Activated T-helper 1 cell treated with anti-CD3 and anti-CD28 coated beads, Interleukin-2, amount 50 U/mL, for 16 hours (primary cell): ENCODE results near the gene PCDHAC2.

ENCODE experiments used
- DNase-seq, 2 donors: peaks; one replicate each; pipeline ENCODE4 v3.0.0-alpha.2; 2020; ENCODE audit warnings: low read depth in 1 of 2, low spot score in 1 of 2

The PCDHAC2 gene

GRCh38 chr5:140966293-140967225 is at the start of gene PCDHAC2:
Gene PCDHAC2, plus strand, starts transcription at chr5:140966476. Its CDS starts 291 bp downstream, at chr5:140966767.
- no peak for DNase-seq

GRCh38 chr5:140923601-140924000 is 42.7 kb upstream of the PCDHAC2 start:
- no peak for DNase-seq

- no peak for DNase-seq
Measured at GRCh38 chr5:140925806-140926442, 40.4 kb upstream of the PCDHAC2 start, which contains the start of gene PCDHAC1. Gene PCDHAC1, plus strand, starts transcription at chr5:140926299. Its CDS starts 594 bp downstream, at chr5:140926893.

GRCh38 chr5:140926443-140927227 is 39.6 kb upstream of the PCDHAC2 start:
- DNase-seq: no peak

GRCh38 chr5:140927228-140927573 is 39.1 kb upstream of the PCDHAC2 start:
- DNase-seq: no peak

- DNase-seq: no peak
Measured at GRCh38 chr5:140934964-140935606, 31.2 kb upstream of the PCDHAC2 start.

- no peak for DNase-seq
Measured at GRCh38 chr5:140946578-140946977, 19.7 kb upstream of the PCDHAC2 start.

GRCh38 chr5:140951636-140952035 is 14.6 kb upstream of the PCDHAC2 start:
- DNase-seq: no peak

- DNase-seq: no peak
Measured at GRCh38 chr5:140953234-140953633, 13.0 kb upstream of the PCDHAC2 start.

GRCh38 chr5:140962190-140962589 is 4.1 kb upstream of the PCDHAC2 start:
- DNase-seq: no peak

- DNase-seq: no peak
Measured at GRCh38 chr5:140964356-140964755, 1.9 kb upstream of the PCDHAC2 start.

GRCh38 chr5:140965905-140966292 is 377 bp upstream of the PCDHAC2 start:
- no peak for DNase-seq

GRCh38 chr5:140967226-140967893 is 1.1 kb downstream of the PCDHAC2 start:
- no peak for DNase-seq

- no peak for DNase-seq
Measured at GRCh38 chr5:140969880-140970279, 3.6 kb downstream of the PCDHAC2 start.

GRCh38 chr5:140973550-140973949 is 7.3 kb downstream of the PCDHAC2 start:
- no peak for DNase-seq

GRCh38 chr5:140977003-140977402 is 10.7 kb downstream of the PCDHAC2 start:
- no peak for DNase-seq

GRCh38 chr5:140978260-140978659 is 12.0 kb downstream of the PCDHAC2 start:
- no peak for DNase-seq

- no peak for DNase-seq
Measured at GRCh38 chr5:140978983-140979382, 12.7 kb downstream of the PCDHAC2 start.

- DNase-seq: no peak
Measured at GRCh38 chr5:140982083-140982716, 15.9 kb downstream of the PCDHAC2 start.

GRCh38 chr5:140986117-140986521 is 19.8 kb downstream of the PCDHAC2 start:
- DNase-seq: no peak
